Chondrocyte (in vitro differentiated cells): ENCODE results near the gene EPHA6. TPM values are rescaled to one million over a fixed set of nuclear protein-coding genes. Genes with fewer than 3 reads are reported as not detected.
"Not testable (repeated sequence)": the region's sequence is repeated elsewhere in the genome, so short reads cannot be mapped to it uniquely, and the experiment has no call there.

Experiments used
- DNase-seq: peaks from one replicate; pipeline ENCODE4 v3.0.0; 2021; ENCODE audit warnings: mixed read lengths, low spot score
- H3K27ac Mint-ChIP-seq: one replicate; pipeline ENCODE4 v1.8.0; 2021; ENCODE audit warnings: mild to moderate bottlenecking, moderate library complexity, mixed read lengths; ENCODE audit not compliant: unreplicated experiment
- H3K27me3 Mint-ChIP-seq: 2 replicates; pipeline ENCODE4 v1.8.0; 2021; ENCODE audit warnings: low read depth, mixed read lengths
- H3K36me3 Mint-ChIP-seq: 2 replicates; pipeline ENCODE4 v1.8.0; 2021; ENCODE audit warnings: low read depth, mixed read lengths
- H3K4me1 Mint-ChIP-seq: 2 replicates; pipeline ENCODE4 v1.8.0; 2021; ENCODE audit warnings: low read depth, mild to moderate bottlenecking, mixed read lengths
- H3K4me3 Mint-ChIP-seq: one replicate; pipeline ENCODE4 v1.8.0; 2021; ENCODE audit warnings: mild to moderate bottlenecking, moderate library complexity, mixed read lengths; ENCODE audit not compliant: unreplicated experiment
- H3K9me3 Mint-ChIP-seq: 2 replicates; pipeline ENCODE4 v1.8.0; 2021; ENCODE audit warnings: low read depth, mixed read lengths
- total RNA-seq: library from RNA; stranded (reverse); gene quantifications from 3 replicates; pipeline ENCODE4 v1.2.1, GENCODE V29; 2021
- TF ChIP-seq, protein P1 (sequence below): fragments of 200-600 bp; sonication (generic); IDR thresholded peaks from 2 replicates; pipeline ENCODE4 v1.5.0; 2021; ENCODE audit warnings: antibody characterized with exemption, mild to moderate bottlenecking, moderate library complexity

EPHA6 gene
- total RNA-seq, 1 donor from 2014 or later = 0.62 TPM

DNA sequence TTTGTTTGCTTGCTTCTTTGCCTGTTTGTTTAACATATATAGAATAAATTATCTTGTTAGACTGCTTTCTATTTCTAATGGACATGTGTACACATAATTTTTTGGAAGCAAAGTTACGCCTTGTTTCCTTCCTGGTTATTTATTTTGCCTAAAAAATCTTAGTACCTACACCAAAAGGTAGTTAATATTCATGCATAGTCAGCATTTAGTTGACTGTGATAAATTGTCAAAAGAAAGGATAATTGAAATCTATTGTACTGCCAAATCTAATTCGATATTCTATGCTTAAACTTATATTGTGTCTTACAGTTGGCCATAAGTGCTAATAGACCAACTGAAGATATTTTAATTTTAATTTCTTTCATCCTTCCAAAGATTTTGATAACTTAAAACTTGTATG, 716.3 kb downstream of the EPHA6 start:
- H3K36me3 Mint-ChIP-seq = no peaks in the 10 kb centered on the region
- no peaks in the 10 kb centered on the region for H3K9me3 Mint-ChIP-seq
- H3K27me3 Mint-ChIP-seq = peaks cover 3% of the 10 kb centered on the region
- no peak for DNase-seq
- H3K27ac Mint-ChIP-seq = no peak overlapping the region
- H3K4me1 Mint-ChIP-seq = no peaks in the 10 kb centered on the region
- no peak overlapping the region for H3K4me3 Mint-ChIP-seq
- TF ChIP-seq, protein P1, sequence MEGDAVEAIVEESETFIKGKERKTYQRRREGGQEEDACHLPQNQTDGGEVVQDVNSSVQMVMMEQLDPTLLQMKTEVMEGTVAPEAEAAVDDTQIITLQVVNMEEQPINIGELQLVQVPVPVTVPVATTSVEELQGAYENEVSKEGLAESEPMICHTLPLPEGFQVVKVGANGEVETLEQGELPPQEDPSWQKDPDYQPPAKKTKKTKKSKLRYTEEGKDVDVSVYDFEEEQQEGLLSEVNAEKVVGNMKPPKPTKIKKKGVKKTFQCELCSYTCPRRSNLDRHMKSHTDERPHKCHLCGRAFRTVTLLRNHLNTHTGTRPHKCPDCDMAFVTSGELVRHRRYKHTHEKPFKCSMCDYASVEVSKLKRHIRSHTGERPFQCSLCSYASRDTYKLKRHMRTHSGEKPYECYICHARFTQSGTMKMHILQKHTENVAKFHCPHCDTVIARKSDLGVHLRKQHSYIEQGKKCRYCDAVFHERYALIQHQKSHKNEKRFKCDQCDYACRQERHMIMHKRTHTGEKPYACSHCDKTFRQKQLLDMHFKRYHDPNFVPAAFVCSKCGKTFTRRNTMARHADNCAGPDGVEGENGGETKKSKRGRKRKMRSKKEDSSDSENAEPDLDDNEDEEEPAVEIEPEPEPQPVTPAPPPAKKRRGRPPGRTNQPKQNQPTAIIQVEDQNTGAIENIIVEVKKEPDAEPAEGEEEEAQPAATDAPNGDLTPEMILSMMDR = no peak

GRCh38 chr3:97547573-97547972, 733.2 kb downstream of the EPHA6 start:
- not testable (repeated sequence) for H3K9me3 Mint-ChIP-seq, H3K27ac Mint-ChIP-seq, DNase-seq, H3K4me3 Mint-ChIP-seq, H3K4me1 Mint-ChIP-seq, H3K36me3 Mint-ChIP-seq, H3K27me3 Mint-ChIP-seq

GRCh38 chr3:97550408-97550807, 736.0 kb downstream of the EPHA6 start:
- peaks cover 8% of the 10 kb centered on the region for H3K9me3 Mint-ChIP-seq
- no peak overlapping the region for H3K27ac Mint-ChIP-seq
- H3K4me3 Mint-ChIP-seq = no peak overlapping the region
- no peaks in the 10 kb centered on the region for H3K27me3 Mint-ChIP-seq
- H3K36me3 Mint-ChIP-seq = no peaks in the 10 kb centered on the region
- no peak for DNase-seq
- TF ChIP-seq, protein P1 = no peak
- no peaks in the 10 kb centered on the region for H3K4me1 Mint-ChIP-seq

GRCh38 chr3:97552186-97552585, 737.8 kb downstream of the EPHA6 start:
- no peak overlapping the region for H3K27ac Mint-ChIP-seq
- H3K9me3 Mint-ChIP-seq = no peaks in the 10 kb centered on the region
- H3K4me3 Mint-ChIP-seq = no peak overlapping the region
- TF ChIP-seq, protein P1 = no peak
- H3K4me1 Mint-ChIP-seq = no peaks in the 10 kb centered on the region
- no peak for DNase-seq
- no peaks in the 10 kb centered on the region for H3K36me3 Mint-ChIP-seq
- no peaks in the 10 kb centered on the region for H3K27me3 Mint-ChIP-seq

DNA sequence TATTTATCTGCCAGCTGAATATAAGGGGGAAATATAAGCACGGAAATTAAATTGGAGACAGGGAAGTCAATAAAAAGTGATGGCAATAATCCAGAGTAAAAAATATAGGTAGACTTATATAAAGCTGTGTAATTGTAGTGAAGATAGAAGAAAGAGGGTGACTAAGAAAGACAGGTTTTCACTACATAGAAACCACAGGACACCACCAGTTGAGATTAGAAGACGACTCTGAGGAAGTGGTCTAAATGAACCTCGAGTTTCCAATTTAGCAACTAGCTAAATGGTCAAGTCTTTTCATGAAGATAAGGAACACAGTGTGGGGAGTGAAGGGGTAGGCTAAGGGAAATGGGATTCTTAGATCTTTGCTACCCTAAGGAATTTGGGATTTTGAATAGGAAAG, 761.3 kb downstream of the EPHA6 start:
- TF ChIP-seq, protein P1 = no peak
- H3K4me1 Mint-ChIP-seq = no peaks in the 10 kb centered on the region
- no peaks in the 10 kb centered on the region for H3K9me3 Mint-ChIP-seq
- no peak for DNase-seq
- H3K4me3 Mint-ChIP-seq = no peak overlapping the region
- H3K27ac Mint-ChIP-seq = no peak overlapping the region
- H3K27me3 Mint-ChIP-seq = peaks cover 11% of the 10 kb centered on the region
- H3K36me3 Mint-ChIP-seq = no peaks in the 10 kb centered on the region

- no peak overlapping the region for H3K4me3 Mint-ChIP-seq
- no peak overlapping the region for H3K27ac Mint-ChIP-seq
- TF ChIP-seq, protein P1 = no peak
- DNase-seq = no peak
- no peaks in the 10 kb centered on the region for H3K36me3 Mint-ChIP-seq
- peaks cover 11% of the 10 kb centered on the region for H3K27me3 Mint-ChIP-seq
- H3K4me1 Mint-ChIP-seq = no peaks in the 10 kb centered on the region
- H3K9me3 Mint-ChIP-seq = no peaks in the 10 kb centered on the region
These were observed 761.8 kb downstream of the EPHA6 start for GRCh38 chr3:97576221-97576620.
